K562 (cell line): ENCODE results near the gene RER1. TPM values are rescaled to one million over a fixed set of nuclear protein-coding genes. Genes with fewer than 3 reads are reported as not detected.
A peak's percentile ranks its signal among the peaks of the same experiment; 100 is the strongest.

Experiments used
- BRD4 ChIP-seq: fragments of 200-600 bp; sonication (generic); IDR thresholded peaks from 2 replicates; pipeline ENCODE4 v1.6.1; 2017; ENCODE audit warnings: inconsistent platforms
- CCNT2 ChIP-seq: IDR thresholded peaks from 2 replicates; pipeline ENCODE4 v1.6.1; 2011; ENCODE audit warnings: borderline replicate concordance, low read depth, mild to moderate bottlenecking, moderate library complexity, mixed read lengths, low read length; ENCODE audit not compliant: insufficient read length; ENCODE audit errors: extremely low read depth
- CHD1 ChIP-seq: fragments of 200-600 bp; sonication (generic); IDR thresholded peaks from one replicate; pipeline ENCODE4 v1.6.1; 2012; ENCODE audit warnings: mild to moderate bottlenecking, moderate library complexity, low read length, inconsistent platforms
- CREM ChIP-seq: IDR thresholded peaks from 2 replicates; pipeline ENCODE4 v1.6.1; 2014; ENCODE audit warnings: antibody characterized with exemption, low read depth
- FOXK1 ChIP-seq: sonication (generic); formaldehyde crosslinking; IDR thresholded peaks from 2 replicates; pipeline ENCODE4 v1.8.0; 2022; ENCODE audit warnings: missing genetic modification reagents, mild to moderate bottlenecking, borderline replicate concordance
- LEF1 ChIP-seq: fragments of 450-650 bp; IDR thresholded peaks from 2 replicates; pipeline ENCODE4 v1.6.1; 2016; ENCODE audit warnings: mild to moderate bottlenecking
- MBD2 ChIP-seq: sonication (generic); IDR thresholded peaks from 2 replicates; pipeline ENCODE4 v1.6.1; 2016; ENCODE audit warnings: low read depth, borderline replicate concordance
- PCBP1 ChIP-seq: fragments of 200-400 bp; formaldehyde crosslinking; IDR thresholded peaks from 2 replicates; pipeline ENCODE4 v1.6.1; 2018; ENCODE audit warnings: mild to moderate bottlenecking, low read depth, low read length; ENCODE audit not compliant: poor library complexity, severe bottlenecking
- RNF219 ChIP-seq: fragments of 250-450 bp; sonication (Bioruptor Pico); IDR thresholded peaks from 2 replicates; pipeline ENCODE4 v1.5.0; 2022; ENCODE audit warnings: mild to moderate bottlenecking
- SAFB2 ChIP-seq: fragments of 200-400 bp; formaldehyde crosslinking; IDR thresholded peaks from 2 replicates; pipeline ENCODE4 v1.6.1; 2018; ENCODE audit warnings: borderline replicate concordance, low read length, low read depth, moderate library complexity; ENCODE audit not compliant: severe bottlenecking
- TAF15 ChIP-seq: fragments of 200-400 bp; formaldehyde crosslinking; IDR thresholded peaks from 2 replicates; pipeline ENCODE4 v1.6.1; 2017; ENCODE audit warnings: mild to moderate bottlenecking, low read depth, low read length, moderate library complexity
- ZNF133 ChIP-seq: fragments of 250-450 bp; sonication (Bioruptor Pico); IDR thresholded peaks from 2 replicates; pipeline ENCODE4 v1.4.0; 2020; ENCODE audit warnings: mild to moderate bottlenecking
- polyA plus RNA-seq, 8 experiments: library from polyadenylated mRNA; depleted of rRNA in 4 of 8; stranded (reverse) in 5 of 8; unstranded in 3 of 8; fragments of >200 nt; fragmentation: Nextera tagmentation in 2 of 8; fragmentation: Illumina TruSeq in 1 of 8; extraction: Ambion mirVana in 2 of 8; extraction: Trizol in 1 of 8; gene quantifications; 2 replicates each; pipeline versions ENCODE4 v1.2.1 to v1.2.3, GENCODE V29; 2011 to 2014; ENCODE audit warnings: inconsistent platforms in 1 of 8, missing spikeins in 1 of 8
- total RNA-seq, 7 experiments: library from RNA; depleted of rRNA in 6 of 7; stranded (reverse); fragments of >200 nt in 6 of 7; fragmentation: Illumina TruSeq in 2 of 7; extraction: Trizol in 2 of 7; gene quantifications; 2 replicates each; pipeline versions ENCODE4 v1.2.1 to v1.2.3, GENCODE V29; 2011 to 2021; ENCODE audit warnings: low replicate concordance in 1 of 7
- TF ChIP-seq, protein P1 (sequence below): fragments of 450-650 bp; IDR thresholded peaks from 2 replicates; pipeline ENCODE4 v1.6.1; 2018; ENCODE audit not compliant: partially characterized antibody
- TF ChIP-seq, protein P2 (sequence below): fragments of 250-450 bp; sonication (Bioruptor Pico); IDR thresholded peaks from 2 replicates; pipeline ENCODE4 v1.5.0; 2020; ENCODE audit warnings: mild to moderate bottlenecking
- TF ChIP-seq, protein P3 (sequence below), 2 experiments: IDR thresholded peaks in 1 of 2; conservative IDR thresholded peaks in 1 of 2; 2 replicates each; pipeline ENCODE4 v1.6.1; 2016; ENCODE audit warnings: low read depth in 2 of 2, mild to moderate bottlenecking in 1 of 2, missing compliant biosample characterization in 1 of 2, missing genetic modification characterization in 1 of 2, moderate library complexity in 1 of 2

Gene RER1
- total and polyA plus RNA-seq, 9 of the 15 experiments (the other 6 are each of a cell fraction or from before 2014, with no cell fraction given), result 19.6 to 354 (median 183) TPM

GRCh38 chr1:2412395-2412772, 20.7 kb downstream of the RER1 start, which contains the start of gene PEX10 (continued):
- TF ChIP-seq, protein P1, sequence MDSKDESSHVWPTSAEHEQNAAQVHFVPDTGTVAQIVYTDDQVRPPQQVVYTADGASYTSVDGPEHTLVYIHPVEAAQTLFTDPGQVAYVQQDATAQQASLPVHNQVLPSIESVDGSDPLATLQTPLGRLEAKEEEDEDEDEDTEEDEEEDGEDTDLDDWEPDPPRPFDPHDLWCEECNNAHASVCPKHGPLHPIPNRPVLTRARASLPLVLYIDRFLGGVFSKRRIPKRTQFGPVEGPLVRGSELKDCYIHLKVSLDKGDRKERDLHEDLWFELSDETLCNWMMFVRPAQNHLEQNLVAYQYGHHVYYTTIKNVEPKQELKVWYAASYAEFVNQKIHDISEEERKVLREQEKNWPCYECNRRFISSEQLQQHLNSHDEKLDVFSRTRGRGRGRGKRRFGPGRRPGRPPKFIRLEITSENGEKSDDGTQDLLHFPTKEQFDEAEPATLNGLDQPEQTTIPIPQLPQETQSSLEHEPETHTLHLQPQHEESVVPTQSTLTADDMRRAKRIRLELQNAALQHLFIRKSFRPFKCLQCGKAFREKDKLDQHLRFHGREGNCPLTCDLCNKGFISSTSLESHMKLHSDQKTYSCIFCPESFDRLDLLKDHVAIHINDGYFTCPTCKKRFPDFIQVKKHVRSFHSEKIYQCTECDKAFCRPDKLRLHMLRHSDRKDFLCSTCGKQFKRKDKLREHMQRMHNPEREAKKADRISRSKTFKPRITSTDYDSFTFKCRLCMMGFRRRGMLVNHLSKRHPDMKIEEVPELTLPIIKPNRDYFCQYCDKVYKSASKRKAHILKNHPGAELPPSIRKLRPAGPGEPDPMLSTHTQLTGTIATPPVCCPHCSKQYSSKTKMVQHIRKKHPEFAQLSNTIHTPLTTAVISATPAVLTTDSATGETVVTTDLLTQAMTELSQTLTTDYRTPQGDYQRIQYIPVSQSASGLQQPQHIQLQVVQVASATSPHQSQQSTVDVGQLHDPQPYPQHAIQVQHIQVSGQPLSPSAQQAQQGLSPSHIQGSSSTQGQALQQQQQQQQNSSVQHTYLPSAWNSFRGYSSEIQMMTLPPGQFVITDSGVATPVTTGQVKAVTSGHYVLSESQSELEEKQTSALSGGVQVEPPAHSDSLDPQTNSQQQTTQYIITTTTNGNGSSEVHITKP, result no peak
- TF ChIP-seq RNF219 (CRISPR knock-in tag) (no peak), MBD2 (peak; percentile 49; the same call in 1 of the 2 replicates), LEF1 (no peak), CHD1 (no peak), SAFB2 (no peak), CREM (peak; percentile 100), CCNT2 (peak; percentile 75), BRD4 (no peak; the same call in none of the 2 replicates), PCBP1 (no peak), TAF15 (no peak), FOXK1 (CRISPR knock-in tag) (no peak), ZNF133 (CRISPR knock-in tag) (no peak)
- TF ChIP-seq, protein P2, sequence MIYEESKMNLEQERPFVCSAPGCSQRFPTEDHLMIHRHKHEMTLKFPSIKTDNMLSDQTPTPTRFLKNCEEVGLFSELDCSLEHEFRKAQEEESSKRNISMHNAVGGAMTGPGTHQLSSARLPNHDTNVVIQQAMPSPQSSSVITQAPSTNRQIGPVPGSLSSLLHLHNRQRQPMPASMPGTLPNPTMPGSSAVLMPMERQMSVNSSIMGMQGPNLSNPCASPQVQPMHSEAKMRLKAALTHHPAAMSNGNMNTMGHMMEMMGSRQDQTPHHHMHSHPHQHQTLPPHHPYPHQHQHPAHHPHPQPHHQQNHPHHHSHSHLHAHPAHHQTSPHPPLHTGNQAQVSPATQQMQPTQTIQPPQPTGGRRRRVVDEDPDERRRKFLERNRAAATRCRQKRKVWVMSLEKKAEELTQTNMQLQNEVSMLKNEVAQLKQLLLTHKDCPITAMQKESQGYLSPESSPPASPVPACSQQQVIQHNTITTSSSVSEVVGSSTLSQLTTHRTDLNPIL, result no peak
- TF ChIP-seq, protein P3, sequence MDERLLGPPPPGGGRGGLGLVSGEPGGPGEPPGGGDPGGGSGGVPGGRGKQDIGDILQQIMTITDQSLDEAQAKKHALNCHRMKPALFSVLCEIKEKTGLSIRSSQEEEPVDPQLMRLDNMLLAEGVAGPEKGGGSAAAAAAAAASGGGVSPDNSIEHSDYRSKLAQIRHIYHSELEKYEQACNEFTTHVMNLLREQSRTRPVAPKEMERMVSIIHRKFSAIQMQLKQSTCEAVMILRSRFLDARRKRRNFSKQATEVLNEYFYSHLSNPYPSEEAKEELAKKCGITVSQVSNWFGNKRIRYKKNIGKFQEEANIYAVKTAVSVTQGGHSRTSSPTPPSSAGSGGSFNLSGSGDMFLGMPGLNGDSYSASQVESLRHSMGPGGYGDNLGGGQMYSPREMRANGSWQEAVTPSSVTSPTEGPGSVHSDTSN (CRISPR knock-in tag; IDR thresholded peaks at IDR 0.05; ENCODE audit: low read depth), result no peak
- TF ChIP-seq, protein P3 (tag; conservative IDR thresholded peaks at IDR 0.05; ENCODE audit: low read depth), result no peak
